Measurements from ENCODE around the gene NIFK.

DNA sequence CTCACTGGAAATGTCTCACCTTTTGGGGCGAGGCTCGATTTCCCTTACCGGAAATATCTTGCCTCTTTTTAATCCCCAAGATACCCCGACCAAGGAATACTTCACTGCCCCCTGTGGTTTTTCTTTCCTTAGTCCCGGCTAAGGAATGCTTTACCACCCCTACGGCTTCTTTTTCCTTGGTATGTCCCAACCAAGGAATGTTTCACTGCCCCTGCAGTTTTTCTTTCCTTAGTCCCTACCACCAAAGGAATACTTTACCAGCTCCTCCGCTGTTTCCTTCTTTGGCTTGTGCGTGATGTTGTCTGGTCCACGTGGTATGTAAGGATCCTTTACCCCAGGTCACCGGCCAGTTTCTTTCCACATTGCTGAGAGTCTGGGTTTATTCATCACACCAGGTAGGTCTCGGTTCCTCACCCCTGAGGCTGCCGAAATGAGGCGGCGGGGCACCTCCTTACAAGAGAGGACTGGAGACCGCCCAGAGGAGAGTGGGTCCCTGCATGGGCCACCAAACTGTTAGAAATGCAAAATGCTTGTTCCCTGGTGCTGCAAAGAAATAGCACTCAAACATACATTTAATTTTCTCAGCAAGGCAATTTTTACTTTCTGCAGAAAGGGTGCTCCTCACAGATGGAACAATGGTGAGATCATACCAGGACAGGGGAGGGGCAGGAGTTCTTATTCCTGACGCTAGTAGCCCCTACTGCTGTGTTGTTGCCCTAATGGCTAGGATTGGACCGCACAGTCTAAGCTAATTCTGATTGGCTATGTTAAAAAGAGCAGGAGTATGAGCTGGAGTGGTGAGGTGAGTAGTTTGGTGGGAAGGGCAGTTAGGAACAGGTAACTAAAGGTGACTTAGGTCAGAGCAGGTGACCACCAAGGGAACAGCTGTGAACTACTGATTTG is 54.0 kb downstream of the NIFK start:
- TF ChIP-seq, protein P1, sequence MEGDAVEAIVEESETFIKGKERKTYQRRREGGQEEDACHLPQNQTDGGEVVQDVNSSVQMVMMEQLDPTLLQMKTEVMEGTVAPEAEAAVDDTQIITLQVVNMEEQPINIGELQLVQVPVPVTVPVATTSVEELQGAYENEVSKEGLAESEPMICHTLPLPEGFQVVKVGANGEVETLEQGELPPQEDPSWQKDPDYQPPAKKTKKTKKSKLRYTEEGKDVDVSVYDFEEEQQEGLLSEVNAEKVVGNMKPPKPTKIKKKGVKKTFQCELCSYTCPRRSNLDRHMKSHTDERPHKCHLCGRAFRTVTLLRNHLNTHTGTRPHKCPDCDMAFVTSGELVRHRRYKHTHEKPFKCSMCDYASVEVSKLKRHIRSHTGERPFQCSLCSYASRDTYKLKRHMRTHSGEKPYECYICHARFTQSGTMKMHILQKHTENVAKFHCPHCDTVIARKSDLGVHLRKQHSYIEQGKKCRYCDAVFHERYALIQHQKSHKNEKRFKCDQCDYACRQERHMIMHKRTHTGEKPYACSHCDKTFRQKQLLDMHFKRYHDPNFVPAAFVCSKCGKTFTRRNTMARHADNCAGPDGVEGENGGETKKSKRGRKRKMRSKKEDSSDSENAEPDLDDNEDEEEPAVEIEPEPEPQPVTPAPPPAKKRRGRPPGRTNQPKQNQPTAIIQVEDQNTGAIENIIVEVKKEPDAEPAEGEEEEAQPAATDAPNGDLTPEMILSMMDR (IDR thresholded peaks at IDR 0.05 in 8 of 11, conservative IDR thresholded peaks at IDR 0.05 in 3 of 11): no peak
- TF ChIP-seq POLR2A (IDR thresholded peaks at IDR 0.05): no peak

Measured in spleen (tissue), 7 donors.